Right hindlimb (tissue), 1 donor: ENCODE measurements around the gene ANKRD29.
A peak's percentile ranks its signal among the peaks of the same experiment; 100 is the strongest.
"Not testable (repeated sequence)": the region's sequence is repeated elsewhere in the genome, so short reads cannot be mapped to it uniquely, and the experiment has no call there.

Experiments used
- DNase-seq: peaks from one replicate; pipeline ENCODE4 v3.0.0-alpha.2; 2018

The ANKRD29 gene

DNA sequence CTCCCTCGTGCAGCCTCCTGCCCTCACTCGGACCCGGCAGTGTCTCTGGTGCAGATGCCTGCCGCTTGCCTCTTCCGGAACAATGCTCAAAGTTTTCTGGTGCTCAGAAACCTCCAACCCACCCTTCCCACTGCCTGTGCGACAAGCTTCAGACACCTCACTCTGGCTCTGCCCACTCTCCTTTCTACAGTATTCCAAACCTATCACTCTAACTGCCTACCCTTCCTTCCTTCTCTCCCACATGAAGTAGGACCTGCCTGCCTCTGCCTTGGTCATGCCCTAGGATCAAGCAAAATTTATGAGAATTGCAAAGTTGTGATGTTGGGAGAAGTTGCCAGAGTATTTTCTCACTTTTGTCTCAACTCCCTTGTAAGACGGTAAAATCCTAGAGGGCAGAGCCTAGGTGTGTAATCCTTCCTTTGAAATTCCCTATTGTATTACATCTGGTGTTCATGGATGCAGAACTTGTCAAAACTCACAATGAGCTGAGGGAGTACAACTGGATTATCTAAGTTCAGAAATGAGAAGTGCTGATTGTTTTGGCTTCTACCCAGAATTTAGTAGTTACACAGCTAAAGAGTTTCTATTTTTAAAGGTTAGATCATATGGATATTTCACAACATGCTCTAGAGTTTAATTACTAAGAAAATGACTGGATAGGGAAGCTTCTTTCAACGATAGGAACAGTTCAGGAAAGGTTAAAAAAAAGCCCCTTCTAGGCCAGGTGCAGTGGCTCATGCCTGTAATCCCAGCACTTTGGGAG, 83.6 kb downstream of the ANKRD29 start:
- no peak for DNase-seq

DNA sequence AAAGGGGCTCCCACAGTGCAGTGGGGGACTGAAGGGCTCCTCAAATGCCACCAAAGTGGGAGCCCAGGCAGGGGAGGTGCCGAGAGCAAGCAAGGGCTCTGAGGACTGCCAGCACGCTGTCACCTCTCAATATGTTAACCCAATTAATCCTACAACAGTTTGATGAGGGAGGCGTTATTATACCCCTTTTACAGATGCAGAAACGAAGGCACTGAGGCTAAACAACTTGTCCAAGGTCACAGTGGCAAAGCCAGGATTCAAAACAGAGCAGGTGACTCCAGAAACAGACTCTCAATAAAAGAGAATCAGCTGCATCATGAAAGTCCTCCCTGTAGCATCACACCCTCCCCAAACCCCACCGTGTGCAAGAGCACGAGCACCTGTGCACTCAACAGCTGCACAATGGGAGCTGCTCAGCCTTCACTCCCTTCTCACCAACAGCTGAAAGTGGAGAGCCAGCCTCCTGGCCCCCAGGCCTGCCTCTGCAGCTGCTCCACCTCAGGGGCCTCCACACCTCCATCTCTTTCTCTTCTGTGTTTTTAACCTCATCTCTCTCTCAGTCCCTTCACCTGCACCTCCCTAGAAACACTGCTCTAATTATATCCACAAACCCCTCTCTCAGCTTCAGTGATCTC, 84.5 kb downstream of the ANKRD29 start:
- DNase-seq, result no peak

DNA sequence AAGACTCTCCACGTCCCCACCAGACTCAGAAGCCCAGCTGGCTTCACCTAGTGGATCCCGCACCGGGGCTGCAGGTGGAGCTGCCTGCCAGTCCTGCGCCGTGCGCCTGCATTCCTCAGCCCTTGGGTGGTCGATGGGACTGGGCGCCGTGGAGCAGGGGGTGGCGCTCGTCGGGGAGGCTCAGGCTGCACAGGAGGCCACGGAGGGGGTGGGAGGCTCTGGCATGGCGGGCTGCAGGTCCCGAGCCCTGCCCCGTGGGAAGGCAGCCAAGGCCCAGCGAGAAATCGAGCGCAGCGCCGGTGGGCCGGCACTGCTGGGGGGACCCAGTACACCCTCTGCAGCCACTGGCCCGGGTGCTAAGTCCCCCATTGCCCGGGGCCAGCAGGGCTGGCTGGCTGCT, 85.2 kb downstream of the ANKRD29 start:
- not testable (repeated sequence) for DNase-seq

DNA sequence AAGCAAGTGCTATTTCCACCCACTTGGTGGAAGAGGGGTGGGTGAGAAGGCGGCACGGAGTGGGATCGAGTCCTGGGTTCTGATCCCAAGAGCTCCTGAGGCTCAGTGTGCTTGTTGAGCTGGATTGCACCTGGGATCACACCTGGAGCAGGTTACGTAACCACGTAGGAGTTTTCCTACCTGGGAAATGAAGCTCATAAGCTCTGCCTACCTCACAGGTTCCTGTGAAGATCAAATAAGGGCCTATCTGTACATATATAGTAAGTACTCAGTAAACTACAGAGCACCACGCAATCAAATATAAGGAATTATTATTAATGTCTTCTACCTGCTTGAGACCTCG, 87.4 kb downstream of the ANKRD29 start:
- no peak for DNase-seq

DNA sequence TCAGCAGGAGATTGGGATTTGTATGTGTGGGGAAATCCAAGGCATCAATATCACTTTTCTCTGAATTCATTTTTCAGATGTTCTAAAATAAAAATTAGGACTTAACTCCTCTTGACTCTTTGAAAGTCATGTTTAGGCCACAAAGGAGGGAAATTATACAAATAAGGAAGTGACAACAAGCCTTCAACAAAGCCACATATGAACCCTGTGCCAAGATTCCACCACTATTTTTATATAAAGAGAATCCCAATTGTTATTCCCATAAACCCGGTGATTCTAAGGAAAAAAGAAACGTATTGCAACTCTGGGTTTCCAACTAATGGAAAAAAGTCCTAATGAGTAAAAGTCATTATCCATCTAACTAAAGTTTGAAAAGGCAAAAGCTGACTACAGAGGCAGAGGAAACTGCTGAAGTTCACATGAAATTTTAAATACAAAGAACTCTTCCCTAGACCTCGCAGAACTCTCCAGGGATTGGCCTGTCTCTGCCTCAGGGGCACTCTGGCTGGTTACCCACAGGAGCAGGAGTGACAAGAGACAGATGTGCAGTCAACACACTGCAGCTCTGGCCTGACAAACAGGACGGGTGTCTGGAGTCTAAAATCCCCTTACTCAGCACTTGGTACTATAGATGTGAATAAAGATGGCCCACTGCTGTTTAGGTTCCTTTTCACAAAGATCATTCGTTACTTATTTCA, 88.0 kb downstream of the ANKRD29 start:
- no peak for DNase-seq

DNA sequence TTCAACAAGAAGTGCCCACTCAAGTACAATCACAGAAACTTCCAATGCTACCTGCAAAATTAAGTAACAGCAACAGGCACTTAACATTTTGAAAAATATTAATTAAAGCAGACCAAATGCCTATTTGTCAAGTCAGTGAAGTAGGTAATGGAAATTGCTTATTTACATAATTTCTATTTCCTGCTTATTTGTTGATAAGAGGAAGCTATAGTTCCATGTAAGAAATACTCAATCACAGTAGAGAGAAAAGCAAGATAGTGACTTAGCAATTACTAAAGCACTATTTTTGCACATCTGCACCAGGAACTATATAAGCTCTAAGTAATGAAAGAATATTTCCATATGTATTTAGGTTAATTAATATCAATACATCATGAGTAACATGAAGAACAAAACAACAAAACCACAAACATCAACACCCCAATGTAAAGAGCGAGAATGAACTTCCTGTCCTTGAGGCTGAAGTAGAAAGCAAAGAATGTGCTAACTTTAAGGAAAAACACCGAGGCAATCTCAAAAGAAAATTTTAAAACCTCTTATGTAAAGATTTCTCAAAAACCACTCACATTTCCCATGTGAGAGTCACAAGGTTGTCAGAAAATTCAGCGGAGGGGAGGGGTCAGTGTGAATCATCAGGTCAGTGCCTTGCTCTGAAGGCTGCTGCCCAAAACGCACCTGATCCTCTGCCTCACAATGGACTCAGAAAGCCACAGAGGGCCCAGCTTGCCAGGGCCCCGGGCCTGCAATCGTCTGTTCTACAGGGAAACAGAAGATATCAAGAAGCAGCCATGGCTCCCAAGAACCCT, 88.9 kb downstream of the ANKRD29 start:
- no peak for DNase-seq

DNA sequence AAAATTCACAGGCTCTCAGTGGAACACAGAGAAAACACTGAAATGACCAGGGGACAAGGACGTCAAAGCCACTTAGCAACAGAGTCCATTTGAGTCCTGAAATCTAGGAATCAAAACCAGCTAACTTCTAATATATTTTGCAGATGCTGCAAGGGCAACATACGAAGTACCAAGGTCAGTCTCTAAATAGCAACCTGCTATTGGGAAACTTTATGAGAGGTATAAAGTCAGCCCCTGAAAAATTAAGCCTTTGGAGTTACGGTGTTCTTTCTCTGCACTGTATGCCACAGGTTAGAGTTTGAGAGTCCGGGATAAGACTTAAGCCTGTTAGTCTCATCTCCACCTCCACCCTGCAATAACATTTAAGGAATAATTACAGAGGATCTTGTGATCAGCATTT, 89.7 kb downstream of the ANKRD29 start:
- DNase-seq, result no peak

DNA sequence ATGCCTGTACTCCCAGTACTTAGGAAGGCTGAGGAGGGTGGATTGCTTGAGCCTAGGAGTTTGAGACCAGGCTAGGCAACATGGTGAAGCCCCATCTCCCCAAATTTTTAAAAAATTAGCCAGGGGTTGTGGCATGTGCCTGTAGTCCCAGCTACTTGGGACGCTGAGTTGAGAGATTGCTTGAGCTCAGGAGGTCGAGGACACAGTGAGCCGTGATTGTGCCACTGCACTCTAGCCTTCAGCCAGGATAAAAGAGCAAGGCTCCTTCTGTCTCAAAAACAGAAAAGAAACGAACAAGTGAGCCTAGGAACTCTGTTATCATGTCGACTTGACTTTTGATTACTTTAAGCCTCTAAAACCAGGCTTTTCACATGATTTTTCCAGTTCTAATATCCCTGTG, 90.1 kb downstream of the ANKRD29 start:
- DNase-seq, result no peak

DNA sequence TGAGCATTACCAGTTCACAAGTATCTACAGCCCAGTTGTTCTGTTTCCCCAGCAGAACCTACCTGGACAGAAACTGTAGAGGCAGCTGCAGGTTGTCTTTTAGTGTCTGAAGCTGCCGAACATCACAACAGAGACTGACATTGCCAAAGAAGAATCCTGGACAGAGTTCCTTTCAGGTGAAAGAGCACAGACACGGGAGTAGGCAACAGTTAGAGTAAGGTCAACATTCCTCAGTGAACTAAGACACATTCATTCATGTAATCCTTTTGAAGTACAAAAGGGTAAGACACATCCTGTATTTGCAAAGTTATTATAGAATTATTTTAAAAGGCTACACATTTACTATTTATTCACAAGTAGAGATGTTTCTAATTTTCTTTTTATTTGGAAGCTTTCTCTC, 90.7 kb downstream of the ANKRD29 start:
- DNase-seq, result no peak

DNA sequence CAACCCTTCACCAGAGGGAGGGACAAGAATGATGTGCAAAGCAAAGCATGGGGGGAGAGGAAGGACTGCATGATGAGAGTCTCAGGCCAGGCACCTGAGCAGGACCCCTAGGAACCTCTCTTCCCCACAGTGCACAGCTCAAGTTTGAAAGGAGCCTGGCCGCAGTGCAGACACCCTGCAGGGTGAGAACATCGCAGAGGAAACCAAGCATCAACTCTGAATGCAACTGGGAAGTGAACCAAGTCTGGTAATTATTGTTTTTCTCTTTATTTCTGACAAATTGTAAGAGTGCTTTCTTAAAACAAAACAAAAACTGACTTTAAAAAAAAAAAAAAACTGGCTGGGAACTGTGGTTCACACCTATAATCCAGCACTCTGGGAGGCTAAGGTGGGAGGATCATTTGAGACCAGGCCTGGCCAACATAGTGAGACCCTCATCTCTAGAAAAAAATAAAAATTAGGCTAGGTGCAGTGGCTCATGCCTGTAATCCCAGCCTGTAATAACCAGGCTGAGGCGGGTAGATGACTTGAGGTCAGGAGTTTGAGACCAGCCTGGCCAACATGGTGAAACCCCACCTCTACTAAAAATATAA, 91.7 kb downstream of the ANKRD29 start:
- no peak for DNase-seq

DNA sequence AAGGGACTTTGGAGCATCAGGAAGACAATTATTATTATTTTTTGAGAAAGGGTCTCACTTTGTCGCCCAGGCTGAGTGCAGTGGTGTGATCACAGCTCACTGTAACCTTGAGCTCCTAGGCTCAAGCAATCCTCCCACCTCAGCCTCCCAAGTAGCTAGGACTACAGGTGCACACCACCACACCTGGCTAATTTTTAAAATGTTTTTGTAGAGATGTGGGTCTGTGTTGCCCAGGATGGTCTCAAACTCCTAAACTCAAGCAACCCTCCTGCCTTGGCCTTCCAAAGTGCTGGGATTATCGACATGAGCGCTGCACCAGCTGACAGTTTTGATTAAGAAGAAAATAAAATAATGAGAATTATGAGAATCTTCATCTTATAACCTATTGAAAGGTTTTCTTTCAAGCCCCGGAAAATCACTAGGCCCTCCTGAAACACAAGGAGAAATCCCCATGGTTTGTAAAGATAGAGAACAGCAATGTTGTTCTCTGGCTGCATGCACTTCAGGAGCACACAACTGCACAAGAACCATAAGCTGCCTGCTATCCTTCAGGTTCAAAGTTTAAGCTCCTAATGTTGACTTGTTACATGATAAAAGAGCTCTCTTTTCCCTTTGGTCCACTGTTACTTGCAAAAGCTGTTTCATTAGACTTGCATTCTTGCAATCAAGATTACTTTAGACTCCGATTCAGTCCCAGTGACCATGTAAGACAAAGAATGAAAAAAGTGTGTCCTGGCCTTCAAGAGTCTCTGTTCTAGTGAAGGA, 93.2 kb downstream of the ANKRD29 start:
- DNase-seq, result no peak

DNA sequence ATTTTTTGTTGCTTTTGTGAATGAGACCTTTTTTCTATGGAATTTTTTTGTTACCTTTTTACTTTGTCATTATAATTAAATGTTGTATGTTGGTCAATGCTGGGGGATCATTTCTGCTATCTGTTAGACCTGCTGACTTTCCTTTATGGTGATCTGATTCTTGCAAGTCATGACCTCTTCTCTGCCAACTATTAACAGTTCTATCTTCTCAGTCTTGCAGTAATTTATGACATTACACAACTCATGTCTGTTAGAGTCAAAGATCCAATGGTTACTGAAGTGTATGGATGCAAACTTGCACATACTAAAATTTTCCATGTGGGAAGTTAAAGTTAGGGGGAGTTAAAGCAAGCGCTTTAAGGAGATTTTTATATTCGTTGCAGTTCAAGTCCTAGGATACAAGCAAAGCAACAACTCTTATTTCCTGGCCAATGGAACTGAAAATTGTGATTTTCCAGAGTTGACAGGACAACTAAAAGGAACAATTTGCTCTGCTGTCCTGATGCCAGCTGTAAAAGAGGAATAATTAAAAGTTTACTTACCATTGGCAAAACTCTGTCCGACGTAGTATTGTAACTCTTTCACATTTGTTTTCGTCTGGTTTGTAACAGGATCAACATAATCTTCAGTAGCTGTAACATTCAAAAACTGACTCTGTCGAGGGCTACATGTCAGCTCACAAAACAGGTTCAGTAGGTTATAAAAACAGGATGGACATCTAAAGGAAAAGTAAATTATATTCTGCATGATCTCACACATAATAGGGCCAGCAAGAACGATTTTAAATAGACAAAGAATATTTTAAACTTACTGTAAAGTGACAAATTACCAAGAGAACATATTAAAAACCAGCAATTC, 94.2 kb downstream of the ANKRD29 start:
- no peak for DNase-seq

DNA sequence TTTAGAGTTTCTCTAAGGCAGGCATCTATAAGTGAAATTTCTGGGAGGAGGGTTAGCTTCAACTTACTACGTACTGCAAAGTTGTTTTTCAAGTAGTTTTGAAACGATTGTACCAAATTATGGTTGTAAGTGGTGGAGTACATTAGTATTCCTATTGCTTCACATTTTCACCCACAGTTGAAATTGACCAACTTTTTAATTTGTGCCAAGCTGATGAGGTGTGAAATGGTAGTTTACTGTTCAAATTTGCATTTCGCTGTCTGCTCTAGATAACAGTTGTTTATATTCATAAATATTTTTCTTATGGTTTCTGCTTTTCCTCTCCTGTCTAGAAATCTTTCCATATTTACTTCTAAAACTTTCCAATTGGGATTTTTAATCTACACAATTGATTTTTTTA, 95.0 kb downstream of the ANKRD29 start:
- DNase-seq, result no peak

DNA sequence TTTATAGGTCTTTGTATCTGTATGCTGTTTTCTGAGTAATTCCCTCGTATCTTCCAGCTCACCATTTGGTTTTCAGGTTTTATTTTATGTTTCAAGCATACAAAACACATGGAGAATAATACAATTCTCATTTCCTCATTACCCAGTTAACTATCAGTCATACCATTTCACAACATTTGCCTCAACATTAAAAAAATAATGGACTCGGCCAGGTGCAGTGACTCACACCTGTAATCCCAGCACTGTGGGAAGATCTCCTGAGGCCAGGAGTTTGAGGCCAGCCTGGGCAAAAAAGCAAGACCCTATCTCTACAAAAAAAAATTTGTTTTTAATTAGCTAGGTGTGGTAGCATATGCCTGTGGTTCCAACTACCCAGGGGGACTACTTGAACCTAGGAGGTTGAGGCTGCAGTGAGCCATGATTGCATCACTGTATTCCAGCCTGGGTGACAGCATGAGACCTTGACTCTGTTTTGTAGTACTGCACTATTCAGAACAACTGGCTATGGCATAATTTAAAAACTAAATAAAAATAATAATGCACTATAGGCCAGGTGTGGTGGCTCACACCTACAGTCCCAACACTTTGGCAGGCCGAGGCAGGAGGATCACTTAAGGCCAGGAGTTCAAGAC, 96.7 kb downstream of the ANKRD29 start:
- no peak for DNase-seq

DNA sequence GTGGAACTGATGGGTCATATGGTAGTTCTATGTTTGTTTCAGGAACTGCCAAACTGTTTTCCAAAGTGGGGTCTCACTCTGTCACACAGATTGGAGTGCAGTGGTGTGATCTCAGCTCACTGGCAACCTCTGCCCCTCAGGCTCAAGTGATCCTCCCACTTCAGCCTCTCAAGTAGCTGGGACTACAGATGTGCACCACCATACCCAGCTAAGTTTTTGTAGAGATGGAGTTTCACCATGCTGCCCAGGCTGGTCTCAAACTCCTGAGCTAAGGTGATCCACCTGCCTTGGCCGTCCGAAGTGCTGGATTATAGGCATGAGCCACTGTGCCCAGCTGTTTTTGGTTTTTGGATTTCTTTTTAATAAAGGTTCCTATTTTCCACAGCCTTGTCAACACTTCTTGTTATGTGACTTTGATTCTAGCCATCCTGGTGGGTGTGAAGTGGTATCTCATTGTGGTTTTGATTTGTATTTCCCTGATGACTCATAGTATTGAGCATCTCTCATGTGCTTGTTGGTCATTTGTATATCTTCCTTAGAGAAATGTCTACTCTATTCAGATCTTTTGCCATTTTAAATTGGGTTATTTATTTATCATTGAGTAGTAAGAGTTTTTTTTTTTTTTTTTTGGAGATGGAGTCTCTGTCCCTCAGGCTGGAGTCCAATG, 99.2 kb downstream of the ANKRD29 start:
- DNase-seq, result no peak

DNA sequence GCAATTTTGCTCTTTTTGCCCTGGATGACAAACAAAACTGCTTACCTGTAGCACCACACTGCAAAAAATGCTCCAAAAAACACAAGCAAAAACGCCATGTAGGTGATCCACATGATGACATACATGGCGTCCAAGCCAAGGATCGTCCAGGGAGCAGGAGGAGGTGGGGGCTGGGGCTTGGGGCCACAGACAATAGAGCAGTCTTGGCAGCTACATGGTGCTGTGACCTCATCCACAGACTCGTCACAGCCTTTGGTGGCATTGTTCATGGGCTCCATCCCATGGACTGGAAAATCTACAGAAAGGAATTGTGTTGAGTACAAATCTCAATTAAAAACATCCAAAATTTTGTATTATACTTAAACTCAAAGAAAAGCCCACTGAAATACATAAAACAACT, 102.5 kb downstream of the ANKRD29 start:
- no peak for DNase-seq

DNA sequence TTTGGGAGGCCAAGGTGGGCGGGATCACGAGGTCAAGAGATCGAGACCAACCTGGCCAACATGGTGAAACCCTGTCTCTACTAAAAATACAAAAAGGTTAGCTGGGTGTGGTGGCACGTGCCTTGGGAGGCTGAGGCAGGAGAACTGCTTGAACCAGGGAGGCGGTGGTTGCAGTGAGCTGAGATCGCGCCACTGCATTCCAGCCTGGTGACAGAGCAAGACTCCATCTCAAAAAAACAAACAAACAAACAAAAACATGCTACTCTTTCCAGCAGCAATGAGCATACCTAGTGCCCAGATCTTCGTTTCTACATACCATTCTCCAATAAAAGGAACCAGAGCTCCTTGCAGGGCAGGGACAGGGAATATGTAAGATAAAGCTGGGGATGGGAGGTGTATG, 105.2 kb downstream of the ANKRD29 start:
- not testable (repeated sequence) for DNase-seq

DNA sequence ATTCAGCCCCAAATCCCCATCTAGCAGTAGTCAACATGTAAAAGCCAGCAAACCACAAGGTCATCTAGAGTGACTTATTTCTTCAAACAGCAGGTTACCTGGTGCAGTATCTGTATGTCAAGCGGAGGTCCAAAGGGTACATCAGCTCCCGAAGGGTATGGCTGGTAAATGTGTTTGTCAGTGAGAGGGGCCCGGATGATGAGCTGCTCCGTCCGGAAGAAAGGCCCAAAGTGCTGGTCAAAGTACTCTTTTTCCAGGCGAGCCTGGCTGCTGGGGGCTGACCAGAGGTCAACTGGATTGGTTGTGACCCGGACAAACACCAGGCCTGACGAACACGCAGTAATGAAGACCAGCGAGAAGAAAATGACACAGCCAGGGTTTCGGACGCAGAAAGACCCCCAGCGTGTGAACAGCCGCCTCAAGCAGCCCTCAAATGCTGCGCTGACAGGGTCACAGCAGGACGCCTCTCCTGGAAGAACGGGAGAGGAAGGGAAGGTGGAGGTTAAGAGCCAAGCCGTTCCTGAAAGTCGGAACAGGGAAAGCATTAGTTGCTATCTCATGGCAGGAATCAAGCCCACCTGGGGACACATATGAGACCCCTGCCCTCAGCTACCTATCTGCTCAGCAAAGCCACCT, 106.4 kb downstream of the ANKRD29 start:
- no peak for DNase-seq

DNA sequence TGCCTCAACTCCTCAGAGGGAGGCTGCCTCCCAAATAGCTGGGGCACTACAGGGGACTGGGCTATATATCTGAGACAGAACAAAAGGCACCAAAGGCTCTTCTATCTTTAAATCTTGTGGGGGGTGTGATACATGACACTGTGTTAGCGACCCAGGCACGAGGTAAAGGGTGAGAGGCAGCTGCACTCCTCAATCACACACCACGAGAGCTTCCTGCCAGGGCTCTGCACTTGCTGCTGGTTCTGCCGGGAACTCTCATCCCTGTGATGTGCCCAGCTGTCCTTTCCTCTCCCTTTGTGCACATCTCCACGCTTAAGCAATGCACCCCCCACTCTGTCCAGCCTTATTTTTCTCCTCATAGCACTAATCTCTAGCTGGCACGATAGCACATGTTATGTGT, 108.8 kb downstream of the ANKRD29 start:
- DNase-seq, result peak; percentile 63

DNA sequence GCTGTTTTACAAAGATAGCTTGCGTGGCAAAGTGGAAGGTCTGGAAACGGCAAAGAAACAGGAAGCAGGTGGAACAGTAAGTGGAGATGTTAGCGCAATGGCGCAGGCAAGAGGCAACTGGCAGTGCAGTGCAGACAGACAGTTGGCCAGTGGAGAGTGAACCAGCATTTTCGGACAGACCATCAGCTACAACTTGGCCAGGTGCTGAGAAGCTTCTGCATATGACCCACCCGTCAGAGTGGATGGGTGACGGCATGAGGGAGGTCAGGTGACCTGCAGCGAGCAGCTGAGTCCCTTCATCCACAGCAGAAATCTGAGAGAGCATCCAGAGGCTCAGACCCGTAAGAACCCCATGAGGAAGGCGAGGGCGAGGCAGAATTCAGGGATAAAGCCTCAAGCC, 110.2 kb downstream of the ANKRD29 start:
- peak; percentile 40 for DNase-seq
